Liver (tissue), 9 donors: ENCODE measurements around the gene NAT8L. TPM values are rescaled to one million over a fixed set of nuclear protein-coding genes. Genes with fewer than 3 reads are reported as not detected.

Experiments
- DNase-seq: peaks from one replicate; pipeline ENCODE4 v3.0.0-alpha.2; 2017; ENCODE audit warnings: low spot score
- H3K27ac ChIP-seq, 2 donors: one replicate each; pipeline ENCODE4 v1.7.0; 2013; ENCODE audit warnings: inconsistent platforms in 2 of 2, low read length in 2 of 2, control low read depth in 1 of 2, low read depth in 1 of 2, mild to moderate bottlenecking in 1 of 2
- H3K27me3 ChIP-seq, 4 donors: one replicate each; pipeline versions ENCODE4 v1.6.1 to v1.7.0; 2013; ENCODE audit warnings: low read length in 3 of 4, inconsistent platforms in 1 of 4, mild to moderate bottlenecking in 1 of 4, moderate library complexity in 1 of 4; ENCODE audit not compliant: control insufficient read depth in 4 of 4, insufficient read depth in 4 of 4
- H3K36me3 ChIP-seq, 4 donors: one replicate each; pipeline versions ENCODE4 v1.6.1 to v1.7.0; 2013; ENCODE audit warnings: low read length in 3 of 4, mild to moderate bottlenecking in 3 of 4, low read depth in 1 of 4, moderate library complexity in 1 of 4; ENCODE audit not compliant: control insufficient read depth in 4 of 4, insufficient read depth in 3 of 4
- H3K4me1 ChIP-seq, 4 donors: one replicate each; pipeline versions ENCODE4 v1.6.1 to v1.7.0; 2013; ENCODE audit warnings: low read length in 3 of 4, mild to moderate bottlenecking in 3 of 4, moderate library complexity in 1 of 4; ENCODE audit not compliant: control insufficient read depth in 4 of 4, insufficient read depth in 4 of 4
- H3K4me3 ChIP-seq, 3 donors: one replicate each; pipeline versions ENCODE4 v1.6.1 to v1.7.0; 2013; ENCODE audit warnings: low read length in 3 of 3, control low read depth in 1 of 3, low read depth in 1 of 3, mild to moderate bottlenecking in 1 of 3
- H3K9ac ChIP-seq, 2 donors: one replicate each; pipeline ENCODE4 v1.7.0; 2013; ENCODE audit warnings: low read length in 2 of 2, mild to moderate bottlenecking in 2 of 2, moderate library complexity in 2 of 2, control low read depth in 1 of 2, low read depth in 1 of 2
- H3K9me3 ChIP-seq, 4 donors: one replicate each; pipeline versions ENCODE4 v1.6.1 to v1.7.0; 2013; ENCODE audit warnings: low read length in 3 of 4; ENCODE audit not compliant: control insufficient read depth in 4 of 4
- ATF3 ChIP-seq: IDR thresholded peaks from 2 replicates; pipeline ENCODE4 v1.6.1; 2016; ENCODE audit warnings: antibody characterized with exemption
- EGR1 ChIP-seq, 2 donors: IDR thresholded peaks; 2 replicates each; pipeline ENCODE4 v1.6.1; 2016 to 2018; ENCODE audit warnings: antibody characterized with exemption in 2 of 2, low read depth in 2 of 2
- JUND ChIP-seq, 2 donors: IDR thresholded peaks; 2 replicates each; pipeline ENCODE4 v1.6.1; 2016; ENCODE audit warnings: antibody characterized with exemption in 2 of 2
- NR2F2 ChIP-seq: IDR thresholded peaks from 2 replicates; pipeline ENCODE4 v1.6.1; 2016; ENCODE audit warnings: antibody characterized with exemption
- RAD21 ChIP-seq, 2 donors: IDR thresholded peaks; 2 replicates each; pipeline ENCODE4 v1.6.1; 2016; ENCODE audit warnings: antibody characterized with exemption in 2 of 2, mild to moderate bottlenecking in 2 of 2
- REST ChIP-seq: IDR thresholded peaks from 2 replicates; pipeline ENCODE4 v1.6.1; 2016; ENCODE audit warnings: antibody characterized with exemption, mild to moderate bottlenecking
- RXRA ChIP-seq, 2 donors: IDR thresholded peaks; 2 replicates each; pipeline ENCODE4 v1.6.1; 2017 to 2018; ENCODE audit warnings: antibody characterized with exemption in 2 of 2, mild to moderate bottlenecking in 1 of 2
- SP1 ChIP-seq: IDR thresholded peaks from 2 replicates; pipeline ENCODE4 v1.6.1; 2018; ENCODE audit warnings: antibody characterized with exemption, mild to moderate bottlenecking
- TAF1 ChIP-seq: conservative IDR thresholded peaks from 2 replicates; pipeline ENCODE4 v1.6.1; 2016; ENCODE audit warnings: antibody characterized with exemption, mild to moderate bottlenecking
- YY1 ChIP-seq: IDR thresholded peaks from 2 replicates; pipeline ENCODE4 v1.6.1; 2016; ENCODE audit warnings: antibody characterized with exemption, mild to moderate bottlenecking
- ZBTB33 ChIP-seq: IDR thresholded peaks from 2 replicates; pipeline ENCODE4 v1.6.1; 2016; ENCODE audit warnings: antibody characterized with exemption
- WGBS: extraction: QIAGEN DNeasy Blood & Tissue Kit; methylation state at CpG from one replicate; pipeline ENCODE4 v1.1.7; 2013; 5-methylcytosine and 5-hydroxymethylcytosine counted together
- polyA plus RNA-seq, 2 donors: library from polyadenylated mRNA; stranded (reverse) in 1 of 2; unstranded in 1 of 2; fragments of 200-250 nt in 1 of 2; fragments of >200 nt in 1 of 2; fragmentation: Nextera tagmentation in 1 of 2; extraction: Ambion mirVana in 1 of 2; gene quantifications; one replicate each; pipeline versions ENCODE4 v1.2.1 to v1.2.3, GENCODE V29; 2013 to 2015
- total RNA-seq, 2 donors: library from RNA; depleted of rRNA; stranded (reverse); fragments of >200 nt; gene quantifications; one replicate each; pipeline ENCODE4 v1.2.3, GENCODE V29; 2014
- donor health status: healthy.
- donor health status: healthy.
- donor health status: healthy.
- donor health status: healthy.
- donor health status: healthy.

NAT8L gene
- total and polyA plus RNA-seq, 4 donors: 0.07 to 0.09 (median 0.08) TPM; not detected in 1

GRCh38 chr4:2061186-2062131 is 2.3 kb downstream of the NAT8L start (continued):
- TF ChIP-seq ZBTB33: no peak
- TF ChIP-seq REST: no peak

GRCh38 chr4:2062168-2062807 is 3.2 kb downstream of the NAT8L start:
- Histone ChIP-seq H3K4me1 (peaks cover 0 to 16% (median 7%) of the 10 kb centered on the region in 4 donors), H3K36me3 (no peaks in the 10 kb centered on the region), H3K4me3 (no peak overlapping the region), H3K27ac (no peak overlapping the region), H3K27me3 (peaks cover 0 to 14% (median 4%) of the 10 kb centered on the region in 4 donors), H3K9me3 (no peaks in the 10 kb centered on the region), H3K9ac (no peak overlapping the region)
- no peak for DNase-seq
- TF ChIP-seq NR2F2 (no peak), TAF1 (no peak), EGR1 (IDR thresholded peaks at IDR 0.05; ENCODE audit: low read depth in 2 of 2) (no peak), REST (no peak), RAD21 (IDR thresholded peaks at IDR 0.05) (no peak), SP1 (no peak), JUND (IDR thresholded peaks at IDR 0.05) (no peak), ATF3 (no peak), YY1 (no peak), RXRA (IDR thresholded peaks at IDR 0.05) (no peak)
- WGBS: 91% methylated on average over 11 of the region's 11 CpGs
